H1 (cell line): ENCODE measurements around the gene CYP4A22.

Experiments used
- BCL11A ChIP-seq, 2 experiments: IDR thresholded peaks; one replicate each; pipeline ENCODE4 v1.6.1; 2011; ENCODE audit warnings: low read depth in 2 of 2, low read length in 2 of 2, mild to moderate bottlenecking in 2 of 2
- TEAD4 ChIP-seq: IDR thresholded peaks from 2 replicates; pipeline ENCODE4 v1.6.1; 2012; ENCODE audit warnings: low read depth, low read length, inconsistent platforms, mixed read lengths
- TF ChIP-seq, protein P1 (sequence below), 3 experiments: IDR thresholded peaks; 1 replicate in 2 of 3; 2 replicates in 1 of 3; pipeline versions ENCODE4 v1.5.1 to v1.6.1; 2011; ENCODE audit warnings: low read length in 3 of 3, mild to moderate bottlenecking in 3 of 3, inconsistent platforms in 2 of 3, low read depth in 1 of 3, moderate library complexity in 1 of 3; ENCODE audit not compliant: insufficient read depth in 1 of 3; ENCODE audit errors: control extremely low read depth in 1 of 3

GRCh38 chr1:47160716-47161115 is 23.5 kb downstream of the CYP4A22 start:
- TF ChIP-seq, protein P1, sequence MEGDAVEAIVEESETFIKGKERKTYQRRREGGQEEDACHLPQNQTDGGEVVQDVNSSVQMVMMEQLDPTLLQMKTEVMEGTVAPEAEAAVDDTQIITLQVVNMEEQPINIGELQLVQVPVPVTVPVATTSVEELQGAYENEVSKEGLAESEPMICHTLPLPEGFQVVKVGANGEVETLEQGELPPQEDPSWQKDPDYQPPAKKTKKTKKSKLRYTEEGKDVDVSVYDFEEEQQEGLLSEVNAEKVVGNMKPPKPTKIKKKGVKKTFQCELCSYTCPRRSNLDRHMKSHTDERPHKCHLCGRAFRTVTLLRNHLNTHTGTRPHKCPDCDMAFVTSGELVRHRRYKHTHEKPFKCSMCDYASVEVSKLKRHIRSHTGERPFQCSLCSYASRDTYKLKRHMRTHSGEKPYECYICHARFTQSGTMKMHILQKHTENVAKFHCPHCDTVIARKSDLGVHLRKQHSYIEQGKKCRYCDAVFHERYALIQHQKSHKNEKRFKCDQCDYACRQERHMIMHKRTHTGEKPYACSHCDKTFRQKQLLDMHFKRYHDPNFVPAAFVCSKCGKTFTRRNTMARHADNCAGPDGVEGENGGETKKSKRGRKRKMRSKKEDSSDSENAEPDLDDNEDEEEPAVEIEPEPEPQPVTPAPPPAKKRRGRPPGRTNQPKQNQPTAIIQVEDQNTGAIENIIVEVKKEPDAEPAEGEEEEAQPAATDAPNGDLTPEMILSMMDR (IDR thresholded peaks at IDR 0.05; ENCODE audit: control extremely low read depth in 1 of 3, insufficient read depth in 1 of 3, low read depth in 1 of 3, low read length in 3 of 3): no peak
- TF ChIP-seq TEAD4 (no peak), BCL11A (IDR thresholded peaks at IDR 0.05; ENCODE audit: low read depth in 2 of 2, low read length in 2 of 2) (no peak)
